ENCODE data around the gene SND1. TPM values are rescaled to one million over a fixed set of nuclear protein-coding genes. Genes with fewer than 3 reads are reported as not detected.

The SND1 gene
- total and polyA plus RNA-seq, 2 donors from 2014 or later = 83.0 to 154 TPM

GRCh38 chr7:127653396-127653795 lies 1.4 kb downstream of the SND1 start:
- no peak for TF ChIP-seq CTCF (IDR thresholded peaks at IDR 0.05; ENCODE audit: borderline replicate concordance, extremely low read depth, insufficient read depth)
- Histone ChIP-seq H3K9ac (ENCODE audit: low read length in 3 of 3) (no peak overlapping the region), H3K9me3 (ENCODE audit: control insufficient read depth in 2 of 3, insufficient read depth in 1 of 3, low read length in 3 of 3) (no peaks in the 10 kb centered on the region), H3K36me3 (ENCODE audit: control insufficient read depth in 2 of 3, insufficient read depth in 3 of 3, low read length in 3 of 3) (no peaks in the 10 kb centered on the region), H3K4me3 (ENCODE audit: low read length in 3 of 3) (peak overlapping the region in 2 of 3 donors; percentile 91 to 99), H3K27ac (ENCODE audit: low read depth in 2 of 2, low read length in 2 of 2) (no peak overlapping the region), H3K4me1 (ENCODE audit: control insufficient read depth in 2 of 3, insufficient read depth in 2 of 3, low read depth in 1 of 3, low read length in 3 of 3) (peaks cover 0 to 16% (median 6%) of the 10 kb centered on the region in 3 donors), H3K27me3 (ENCODE audit: control insufficient read depth, insufficient read depth, low read length) (no peaks in the 10 kb centered on the region)
- no peak for FAIRE-seq
- intact Hi-C loops (cut with DNase I) = no loop called here
- DNase-seq = no peak

GRCh38 chr7:127654404-127655394 lies 2.7 kb downstream of the SND1 start:
- H3K9ac ChIP-seq (ENCODE audit: low read length in 3 of 3) = no peak overlapping the region
- intact Hi-C loops (cut with DNase I) = no loop called here
- no peaks in the 10 kb centered on the region for H3K36me3 ChIP-seq (ENCODE audit: control insufficient read depth in 2 of 3, insufficient read depth in 3 of 3, low read length in 3 of 3)
- no peak overlapping the region for H3K4me3 ChIP-seq (ENCODE audit: low read length in 3 of 3)
- DNase-seq (no peak), FAIRE-seq (no peak)
- no peaks in the 10 kb centered on the region for H3K27me3 ChIP-seq (ENCODE audit: control insufficient read depth, insufficient read depth, low read length)
- H3K27ac ChIP-seq (ENCODE audit: low read depth in 2 of 2, low read length in 2 of 2) = no peak overlapping the region
- no peaks in the 10 kb centered on the region for H3K9me3 ChIP-seq (ENCODE audit: control insufficient read depth in 2 of 3, insufficient read depth in 1 of 3, low read length in 3 of 3)
- no peak for TF ChIP-seq CTCF (IDR thresholded peaks at IDR 0.05; ENCODE audit: borderline replicate concordance, extremely low read depth, insufficient read depth)
- H3K4me1 ChIP-seq (ENCODE audit: control insufficient read depth in 2 of 3, insufficient read depth in 2 of 3, low read depth in 1 of 3, low read length in 3 of 3) = peaks cover 0 to 16% (median 6%) of the 10 kb centered on the region in 3 donors

- TF ChIP-seq CTCF (IDR thresholded peaks at IDR 0.05; ENCODE audit: borderline replicate concordance, extremely low read depth, insufficient read depth) = no peak
- intact Hi-C loops (cut with DNase I) = no loop called here
- Histone ChIP-seq H3K4me1 (ENCODE audit: control insufficient read depth in 2 of 3, insufficient read depth in 2 of 3, low read depth in 1 of 3, low read length in 3 of 3) (peaks cover 0 to 16% (median 6%) of the 10 kb centered on the region in 3 donors), H3K9ac (ENCODE audit: low read length in 3 of 3) (no peak overlapping the region), H3K36me3 (ENCODE audit: control insufficient read depth in 2 of 3, insufficient read depth in 3 of 3, low read length in 3 of 3) (no peaks in the 10 kb centered on the region), H3K9me3 (ENCODE audit: control insufficient read depth in 2 of 3, insufficient read depth in 1 of 3, low read length in 3 of 3) (no peaks in the 10 kb centered on the region), H3K27me3 (ENCODE audit: control insufficient read depth, insufficient read depth, low read length) (no peaks in the 10 kb centered on the region), H3K27ac (ENCODE audit: low read depth in 2 of 2, low read length in 2 of 2) (no peak overlapping the region), H3K4me3 (ENCODE audit: low read length in 3 of 3) (no peak overlapping the region)
- no peak for DNase-seq
- FAIRE-seq = no peak
These were observed 3.7 kb downstream of the SND1 start for GRCh38 chr7:127655720-127656119.

Measured in kidney (tissue), 14 donors.